ENCODE measurements around the gene DLGAP1.

DLGAP1 gene

DNA sequence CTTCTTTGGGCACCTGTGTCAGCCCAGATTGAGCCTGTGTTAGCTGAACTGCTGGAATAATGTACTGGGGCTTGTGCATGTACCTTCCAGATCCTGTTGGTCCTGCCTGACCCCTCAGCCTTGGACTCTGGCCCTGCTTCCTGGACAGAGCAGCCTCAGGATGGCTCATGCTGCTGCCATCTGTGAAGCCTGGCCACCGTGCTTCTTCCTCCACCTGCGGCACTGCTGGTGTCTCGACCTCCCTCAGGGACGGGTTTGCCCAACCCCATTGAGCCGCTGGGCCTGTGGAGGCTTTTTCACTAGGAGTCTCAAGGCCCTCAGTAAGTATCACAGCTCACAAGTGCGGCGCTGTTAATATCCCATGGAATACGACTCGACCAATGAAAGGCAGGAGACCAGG lies 662.4 kb downstream of the DLGAP1 start:
- ChIA-PET POLR2A (no interaction called here), CTCF (no interaction called here)
- no peak for TF ChIP-seq ZNF384 (IDR thresholded peaks at IDR 0.05)
- DNase-seq (ENCODE audit: extremely low spot score): no peak

DNA sequence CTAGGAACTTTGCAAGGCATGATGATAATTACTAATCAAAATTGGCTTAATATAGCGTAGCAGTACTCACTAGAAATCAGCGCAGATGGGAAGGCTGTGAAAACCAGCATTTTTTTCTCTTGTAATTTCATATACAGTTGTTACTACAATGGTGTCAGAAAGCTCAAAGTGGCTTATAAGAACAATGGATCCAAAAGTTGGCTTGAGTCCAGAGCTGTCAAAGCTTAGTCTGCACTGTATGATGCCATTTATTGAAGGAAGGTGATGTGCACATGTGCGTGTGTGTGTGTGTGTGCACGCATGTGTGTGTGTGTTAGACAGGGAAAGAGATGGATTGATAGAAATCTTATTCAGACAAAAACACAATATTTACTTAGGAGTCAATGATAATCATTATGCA lies 663.9 kb downstream of the DLGAP1 start:
- no peak for DNase-seq (ENCODE audit: extremely low spot score)
- CTCF ChIA-PET: interaction anchor here (0.7 kb wide), 1 partner anchor 539 kb away, joined by 3 read pairs; no protein-coding TSS in a partner anchor
- TF ChIP-seq TARDBP (IDR thresholded peaks at IDR 0.05): no peak
- no peak for TF ChIP-seq NFRKB (IDR thresholded peaks at IDR 0.05)
- TF ChIP-seq ELF4 (IDR thresholded peaks at IDR 0.05): no peak
- no peak for TF ChIP-seq SP1 (IDR thresholded peaks at IDR 0.05)
- TF ChIP-seq SUZ12 (IDR thresholded peaks at IDR 0.05): no peak
- TF ChIP-seq L3MBTL2 (conservative IDR thresholded peaks at IDR 0.05): no peak
- TF ChIP-seq HDGF (IDR thresholded peaks at IDR 0.05; ENCODE audit: borderline replicate concordance): no peak
- TF ChIP-seq LEF1 (IDR thresholded peaks at IDR 0.05; ENCODE audit: borderline replicate concordance): no peak
- no peak for TF ChIP-seq BHLHE40 (IDR thresholded peaks at IDR 0.05; ENCODE audit: borderline replicate concordance)
- POLR2A ChIA-PET: no interaction called here

DNA sequence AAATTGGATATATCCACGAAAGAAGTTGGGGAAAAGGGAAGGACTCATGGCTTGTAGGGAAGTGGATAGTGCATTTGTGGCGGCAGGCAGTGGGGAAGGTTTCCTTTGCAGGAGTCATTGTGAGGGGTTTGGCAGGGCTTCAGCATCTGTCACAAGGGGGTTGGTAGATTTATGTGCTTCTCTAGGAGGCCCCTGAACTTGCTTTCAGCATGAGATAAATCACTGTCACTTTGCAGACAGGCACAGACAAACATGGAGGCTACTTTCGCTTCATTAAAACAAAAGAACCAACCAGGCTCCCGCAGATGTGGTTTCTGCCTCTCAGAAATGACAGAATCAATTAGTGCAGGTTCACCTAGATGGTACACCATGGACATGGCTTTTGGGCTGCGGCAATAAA lies 664.4 kb downstream of the DLGAP1 start:
- POLR2A ChIA-PET: no interaction called here
- DNase-seq (ENCODE audit: extremely low spot score): no peak
- TF ChIP-seq, protein P1, sequence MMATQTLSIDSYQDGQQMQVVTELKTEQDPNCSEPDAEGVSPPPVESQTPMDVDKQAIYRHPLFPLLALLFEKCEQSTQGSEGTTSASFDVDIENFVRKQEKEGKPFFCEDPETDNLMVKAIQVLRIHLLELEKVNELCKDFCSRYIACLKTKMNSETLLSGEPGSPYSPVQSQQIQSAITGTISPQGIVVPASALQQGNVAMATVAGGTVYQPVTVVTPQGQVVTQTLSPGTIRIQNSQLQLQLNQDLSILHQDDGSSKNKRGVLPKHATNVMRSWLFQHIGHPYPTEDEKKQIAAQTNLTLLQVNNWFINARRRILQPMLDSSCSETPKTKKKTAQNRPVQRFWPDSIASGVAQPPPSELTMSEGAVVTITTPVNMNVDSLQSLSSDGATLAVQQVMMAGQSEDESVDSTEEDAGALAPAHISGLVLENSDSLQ (IDR thresholded peaks at IDR 0.05): peak; percentile 35; the same call in 1 of the 2 replicates
- no peak for TF ChIP-seq L3MBTL2 (conservative IDR thresholded peaks at IDR 0.05)
- CTCF ChIA-PET: interaction anchor here (0.7 kb wide), 1 partner anchor 538 kb away, joined by 3 read pairs; no protein-coding TSS in a partner anchor

GRCh38 chr18:3789525-3789924 lies 665.6 kb downstream of the DLGAP1 start:
- TF ChIP-seq FOXA1 (IDR thresholded peaks at IDR 0.05): no peak
- TF ChIP-seq NFRKB (IDR thresholded peaks at IDR 0.05): no peak
- TF ChIP-seq LEF1 (IDR thresholded peaks at IDR 0.05; ENCODE audit: borderline replicate concordance): no peak
- TF ChIP-seq SP1 (IDR thresholded peaks at IDR 0.05): no peak
- TF ChIP-seq SUZ12 (IDR thresholded peaks at IDR 0.05): no peak
- no peak for TF ChIP-seq L3MBTL2 (conservative IDR thresholded peaks at IDR 0.05)
- no peak for TF ChIP-seq BHLHE40 (IDR thresholded peaks at IDR 0.05; ENCODE audit: borderline replicate concordance)
- TF ChIP-seq CTBP1 (IDR thresholded peaks at IDR 0.05; ENCODE audit: borderline replicate concordance): no peak
- TF ChIP-seq ARNT (IDR thresholded peaks at IDR 0.05): no peak
- ChIA-PET POLR2A (no interaction called here), CTCF (no interaction called here)
- no peak for DNase-seq (ENCODE audit: extremely low spot score)

GRCh38 chr18:3784949-3785348 lies 670.2 kb downstream of the DLGAP1 start:
- CTCF ChIA-PET: no interaction called here
- POLR2A ChIA-PET: no interaction called here
- no peak for TF ChIP-seq FOXK2 (IDR thresholded peaks at IDR 0.05)
- TF ChIP-seq TARDBP (IDR thresholded peaks at IDR 0.05): no peak
- TF ChIP-seq SUZ12 (IDR thresholded peaks at IDR 0.05): no peak
- TF ChIP-seq FOXM1 (IDR thresholded peaks at IDR 0.05; ENCODE audit: borderline replicate concordance): no peak
- TF ChIP-seq, protein P1 (IDR thresholded peaks at IDR 0.05): no peak
- TF ChIP-seq LEF1 (IDR thresholded peaks at IDR 0.05; ENCODE audit: borderline replicate concordance): no peak
- no peak for TF ChIP-seq HDGF (IDR thresholded peaks at IDR 0.05; ENCODE audit: borderline replicate concordance)
- TF ChIP-seq CTBP1 (IDR thresholded peaks at IDR 0.05; ENCODE audit: borderline replicate concordance): no peak
- TF ChIP-seq ZNF384 (IDR thresholded peaks at IDR 0.05): no peak
- TF ChIP-seq BHLHE40 (IDR thresholded peaks at IDR 0.05; ENCODE audit: borderline replicate concordance): no peak
- TF ChIP-seq SP1 (IDR thresholded peaks at IDR 0.05): no peak
- TF ChIP-seq ARNT (IDR thresholded peaks at IDR 0.05): no peak
- TF ChIP-seq NFRKB (IDR thresholded peaks at IDR 0.05): no peak
- no peak for TF ChIP-seq ELF4 (IDR thresholded peaks at IDR 0.05)
- no peak for TF ChIP-seq L3MBTL2 (conservative IDR thresholded peaks at IDR 0.05)
- TF ChIP-seq FOXA1 (IDR thresholded peaks at IDR 0.05): no peak
- no peak for DNase-seq (ENCODE audit: extremely low spot score)

GRCh38 chr18:3782901-3783300 lies 672.2 kb downstream of the DLGAP1 start:
- POLR2A ChIA-PET: no interaction called here
- TF ChIP-seq SUZ12 (IDR thresholded peaks at IDR 0.05) (no peak), NFRKB (IDR thresholded peaks at IDR 0.05) (no peak), LEF1 (IDR thresholded peaks at IDR 0.05; ENCODE audit: borderline replicate concordance) (no peak)
- TF ChIP-seq, protein P1 (IDR thresholded peaks at IDR 0.05): no peak
- CTCF ChIA-PET: interaction anchor here (0.9 kb wide), 1 partner anchor 11 kb away, joined by 3 read pairs; no protein-coding TSS in a partner anchor
- DNase-seq (ENCODE audit: extremely low spot score): no peak

GRCh38 chr18:3777719-3778118 lies 677.4 kb downstream of the DLGAP1 start:
- no peak for TF ChIP-seq ARNT (IDR thresholded peaks at IDR 0.05)
- TF ChIP-seq, protein P1 (IDR thresholded peaks at IDR 0.05): no peak
- TF ChIP-seq FOXA1 (IDR thresholded peaks at IDR 0.05): no peak
- no peak for TF ChIP-seq TARDBP (IDR thresholded peaks at IDR 0.05)
- no peak for TF ChIP-seq ZNF384 (IDR thresholded peaks at IDR 0.05)
- TF ChIP-seq HDGF (IDR thresholded peaks at IDR 0.05; ENCODE audit: borderline replicate concordance): no peak
- TF ChIP-seq FOXK2 (IDR thresholded peaks at IDR 0.05): no peak
- TF ChIP-seq LEF1 (IDR thresholded peaks at IDR 0.05; ENCODE audit: borderline replicate concordance): no peak
- no peak for TF ChIP-seq SUZ12 (IDR thresholded peaks at IDR 0.05)
- no peak for TF ChIP-seq L3MBTL2 (conservative IDR thresholded peaks at IDR 0.05)
- no peak for TF ChIP-seq ELF4 (IDR thresholded peaks at IDR 0.05)
- no peak for TF ChIP-seq CTBP1 (IDR thresholded peaks at IDR 0.05; ENCODE audit: borderline replicate concordance)
- TF ChIP-seq NFRKB (IDR thresholded peaks at IDR 0.05): no peak
- TF ChIP-seq FOXM1 (IDR thresholded peaks at IDR 0.05; ENCODE audit: borderline replicate concordance): no peak
- TF ChIP-seq SP1 (IDR thresholded peaks at IDR 0.05): no peak
- no peak for TF ChIP-seq BHLHE40 (IDR thresholded peaks at IDR 0.05; ENCODE audit: borderline replicate concordance)
- CTCF ChIA-PET: no interaction called here
- POLR2A ChIA-PET: interaction anchor here (0.6 kb wide), 1 partner anchor 496 kb away, joined by 3 read pairs; no protein-coding TSS in a partner anchor
- no peak for DNase-seq (ENCODE audit: extremely low spot score)
